IMR-90 (cell line): ENCODE data around the gene PPP1R13L. TPM values are rescaled to one million over a fixed set of nuclear protein-coding genes. Genes with fewer than 3 reads are reported as not detected.

Source experiments
- ATAC-seq: fragments of 200-7000 bp; cut with Tn5 transposase; 2 replicates; pipeline ENCODE4 v1.9.1; 2020; ENCODE audit warnings: low read depth, mild to moderate bottlenecking, moderate library complexity
- BruUV-seq: library from RNA; stranded (reverse); fragments of 400-500 nt; replicated peaks from 2 replicates; lab custom pipeline; 2021; lab: Mats Ljungman, UMichigan
- CTCF ChIA-PET: fragments of 300-600 bp; formaldehyde crosslinking; extraction: SDS; loops from one replicate; lab custom pipeline; 2021; ENCODE audit warnings: antibody characterized with exemption; lab: Yijun Ruan, JAX
- POLR2A ChIA-PET: fragments of 300-600 bp; sonication (Branson Sonifier 250); formaldehyde crosslinking; loops from one replicate; lab custom pipeline; 2022; ENCODE audit warnings: antibody characterized with exemption; ENCODE audit not compliant: unreplicated experiment; lab: Charles Lee
- DNase-seq: peaks from one replicate; pipeline ENCODE4 v3.0.0; 2013
- H2AFZ ChIP-seq: replicated peaks from 2 replicates; pipeline ENCODE3; 2013; ENCODE audit warnings: low read length, mild to moderate bottlenecking; ENCODE audit not compliant: poor library complexity
- H2AK5ac ChIP-seq: 2 replicates; pipeline ENCODE4 v1.6.1; 2013; ENCODE audit warnings: low read depth, low read length, inconsistent platforms
- H2AK9ac ChIP-seq: replicated peaks from 2 replicates; pipeline ENCODE3; 2013; ENCODE audit warnings: mild to moderate bottlenecking, low read depth, low read length, moderate library complexity; ENCODE audit not compliant: poor library complexity
- H2BK120ac ChIP-seq: 2 replicates; pipeline ENCODE4 v1.6.1; 2013; ENCODE audit warnings: low read depth, low read length, inconsistent platforms
- H2BK15ac ChIP-seq: 3 replicates; pipeline ENCODE4 v1.6.1; 2013; ENCODE audit warnings: low read depth, low read length, inconsistent platforms
- H2BK20ac ChIP-seq: 2 replicates; pipeline ENCODE4 v1.6.1; 2013; ENCODE audit warnings: low read depth, mild to moderate bottlenecking, inconsistent platforms, low read length, moderate library complexity
- H2BK5ac ChIP-seq: 2 replicates; pipeline ENCODE4 v1.6.1; 2013; ENCODE audit warnings: mild to moderate bottlenecking, low read depth, low read length, inconsistent platforms; ENCODE audit not compliant: poor library complexity, severe bottlenecking
- H3K14ac ChIP-seq: replicated peaks from 2 replicates; pipeline ENCODE4 v1.6.1; 2013; ENCODE audit warnings: low read depth, low read length, inconsistent platforms
- H3K18ac ChIP-seq: 2 replicates; pipeline ENCODE4 v1.6.1; 2013; ENCODE audit warnings: low read depth, low read length, control low read depth
- H3K23ac ChIP-seq: 2 replicates; pipeline ENCODE4 v1.6.1; 2013; ENCODE audit warnings: low read depth, low read length, inconsistent platforms
- H3K27ac ChIP-seq: 2 replicates; pipeline ENCODE4 v1.5.1; 2013; ENCODE audit warnings: mild to moderate bottlenecking, control low read depth, low read length; ENCODE audit not compliant: insufficient read depth
- H3K27me3 ChIP-seq: 2 replicates; pipeline ENCODE4 v1.6.1; 2013; ENCODE audit warnings: low read length; ENCODE audit not compliant: control insufficient read depth, insufficient read depth
- H3K36me3 ChIP-seq: 2 replicates; pipeline ENCODE4 v1.6.1; 2013; ENCODE audit warnings: low read length, mixed read lengths; ENCODE audit not compliant: control insufficient read depth, insufficient read depth
- H3K4ac ChIP-seq: 2 replicates; pipeline ENCODE4 v1.6.1; 2013; ENCODE audit warnings: low read depth, low read length, inconsistent platforms
- H3K4me1 ChIP-seq: 2 replicates; pipeline ENCODE4 v1.6.1; 2013; ENCODE audit warnings: low read length, mixed read lengths; ENCODE audit not compliant: control insufficient read depth, insufficient read depth
- H3K4me2 ChIP-seq: 2 replicates; pipeline ENCODE4 v1.6.1; 2013; ENCODE audit warnings: low read depth, mild to moderate bottlenecking, control low read depth, low read length, moderate library complexity
- H3K4me3 ChIP-seq: 2 replicates; pipeline ENCODE4 v1.5.1; 2013; ENCODE audit warnings: low read depth, mild to moderate bottlenecking, control low read depth, low read length, moderate library complexity; ENCODE audit not compliant: insufficient read depth
- H3K56ac ChIP-seq: 2 replicates; pipeline ENCODE4 v1.6.1; 2013; ENCODE audit warnings: low read length, inconsistent platforms; ENCODE audit not compliant: insufficient read depth; ENCODE audit errors: extremely low read depth
- H3K79me1 ChIP-seq, 2 experiments: 2 replicates each; pipeline ENCODE4 v1.6.1; 2013; ENCODE audit warnings: low read length in 2 of 2, inconsistent platforms in 1 of 2, low read depth in 1 of 2
- H3K9ac ChIP-seq: 2 replicates; pipeline ENCODE4 v1.6.1; 2013; ENCODE audit warnings: low read depth, low read length, control low read depth
- H3K9me1 ChIP-seq: 2 replicates; pipeline ENCODE4 v1.6.1; 2013; ENCODE audit warnings: low read length, inconsistent platforms; ENCODE audit not compliant: insufficient read depth
- H3K9me3 ChIP-seq: 2 replicates; pipeline ENCODE4 v1.6.1; 2013; ENCODE audit warnings: low read length; ENCODE audit not compliant: control insufficient read depth, insufficient read depth
- H4K20me1 ChIP-seq: 2 replicates; pipeline ENCODE4 v1.6.1; 2013; ENCODE audit warnings: low read length, inconsistent platforms; ENCODE audit not compliant: insufficient read depth
- H4K5ac ChIP-seq: 2 replicates; pipeline ENCODE4 v1.6.1; 2013; ENCODE audit warnings: mild to moderate bottlenecking, low read depth, low read length, control low read depth
- H4K8ac ChIP-seq, 2 experiments: 2 replicates each; pipeline ENCODE4 v1.6.1; 2013; ENCODE audit warnings: low read depth in 2 of 2, low read length in 2 of 2, control low read depth in 1 of 2, inconsistent platforms in 1 of 2
- H4K91ac ChIP-seq: 2 replicates; pipeline ENCODE4 v1.6.1; 2013; ENCODE audit warnings: low read depth, low read length, inconsistent platforms; ENCODE audit not compliant: insufficient read depth
- BHLHE40 ChIP-seq: fragments of 150-350 bp; IDR thresholded peaks from 2 replicates; pipeline ENCODE4 v1.6.1; 2016; ENCODE audit warnings: mild to moderate bottlenecking, low read depth, low read length
- FOS ChIP-seq: fragments of 150-350 bp; IDR thresholded peaks from 2 replicates; pipeline ENCODE4 v1.6.1; 2016; ENCODE audit warnings: low read depth, low read length
- MAFK ChIP-seq: IDR thresholded peaks from 2 replicates; pipeline ENCODE4 v1.6.1; 2012; ENCODE audit warnings: low read depth, low read length, improper control_type of control experiment
- MAZ ChIP-seq: IDR thresholded peaks from 2 replicates; pipeline ENCODE4 v1.6.1; 2012; ENCODE audit warnings: low read depth, mild to moderate bottlenecking, low read length, improper control_type of control experiment, moderate library complexity, borderline replicate concordance
- MXI1 ChIP-seq: IDR thresholded peaks from 2 replicates; pipeline ENCODE4 v1.6.1; 2012; ENCODE audit warnings: low read depth, mild to moderate bottlenecking, low read length, moderate library complexity, borderline replicate concordance
- NFE2L2 ChIP-seq: fragments of 150-350 bp; IDR thresholded peaks from 2 replicates; pipeline ENCODE4 v1.6.1; 2016; ENCODE audit warnings: low read depth, mild to moderate bottlenecking, low read length
- POLR2A ChIP-seq: IDR thresholded peaks from 2 replicates; pipeline ENCODE4 v1.6.1; 2012; ENCODE audit warnings: mild to moderate bottlenecking, low read depth, low read length
- RAD21 ChIP-seq: IDR thresholded peaks from 2 replicates; pipeline ENCODE4 v1.6.1; 2012; ENCODE audit warnings: low read length, improper control_type of control experiment
- RCOR1 ChIP-seq: IDR thresholded peaks from 2 replicates; pipeline ENCODE4 v1.6.1; 2012; ENCODE audit warnings: mild to moderate bottlenecking, low read length, improper control_type of control experiment; ENCODE audit not compliant: insufficient replicate concordance
- RFX5 ChIP-seq: IDR thresholded peaks from 2 replicates; pipeline ENCODE4 v1.8.0; 2012; ENCODE audit warnings: low read depth, mild to moderate bottlenecking, low read length, moderate library complexity
- SMC3 ChIP-seq: fragments of 150-350 bp; IDR thresholded peaks from 2 replicates; pipeline ENCODE4 v1.6.1; 2016; ENCODE audit warnings: low read depth, mild to moderate bottlenecking, antibody characterized with exemption, low read length, moderate library complexity
- WGBS, 2 experiments: methylation state at CpG; one replicate each; pipeline versions ENCODE4 v1.1.5 to v1.1.7; 2013; ENCODE audit warnings: missing lambda C conversion rate in 2 of 2; ENCODE audit not compliant: insufficient read length in 1 of 2; ENCODE audit errors: extremely low coverage in 2 of 2; 5-methylcytosine and 5-hydroxymethylcytosine counted together
- dilution Hi-C: fragments of 300-500 bp; cut with HindIII; formaldehyde crosslinking; loops from one replicate; pipeline ENCODE4 v1.14.3; 2018; ENCODE audit warnings: low sequenced_read_pairs; ENCODE audit not compliant: unreplicated experiment
- in situ Hi-C: fragments of 300-500 bp; cut with MboI; formaldehyde crosslinking; loops from 3 replicates; pipeline ENCODE4 v1.14.3; 2019; ENCODE audit warnings: low sequenced_read_pairs, inconsistent platforms, mixed read lengths
- intact Hi-C: fragments of 100-400 bp; cut with micrococcal nuclease; formaldehyde crosslinking; loops from 2 replicates; pipeline ENCODE4 v1.10.0; 2022
- polyA plus RNA-seq, 3 experiments: library from polyadenylated mRNA; depleted of rRNA; stranded (reverse); fragments of >200 nt; gene quantifications; 2 replicates each; pipeline ENCODE4 v1.2.3, GENCODE V29; 2012; ENCODE audit warnings: low replicate concordance in 1 of 3
- total RNA-seq: library from RNA; depleted of rRNA; stranded (reverse); fragments of >200 nt; gene quantifications from 2 replicates; pipeline ENCODE4 v1.2.3, GENCODE V29; 2012

Gene PPP1R13L
- total and polyA plus RNA-seq, 2 of the 4 experiments (the other 2 are of a cell fraction): 3.0 to 13.3 TPM

DNA sequence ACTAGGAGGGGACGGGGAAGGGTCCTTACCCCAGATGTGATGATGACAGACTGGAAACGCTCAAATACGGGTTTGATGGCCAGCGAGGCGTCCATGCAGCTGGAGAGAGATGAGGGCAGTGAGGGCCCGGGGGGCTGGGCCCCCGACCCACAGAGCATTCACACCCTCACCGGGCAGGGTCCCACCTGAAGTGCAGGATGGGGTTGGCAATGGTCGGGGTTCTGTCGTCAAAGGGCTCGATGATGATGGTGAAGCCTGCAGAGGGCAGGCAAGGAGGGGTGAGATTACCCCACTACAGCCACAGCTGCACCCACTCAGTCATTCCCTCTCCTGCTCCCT lies 47.5 kb downstream of the PPP1R13L start:
- Histone ChIP-seq H2BK15ac (no peak overlapping the region), H3K4me3 (no peak overlapping the region), H2BK20ac (no peak overlapping the region), H3K9ac (no peak overlapping the region), H2AFZ (no peak overlapping the region), H3K4me2 (no peak overlapping the region), H4K20me1 (peaks cover 7% of the 10 kb centered on the region; the same call in 1 of the 2 replicates), H3K9me3 (no peaks in the 10 kb centered on the region), H3K36me3 (peaks cover 54% of the 10 kb centered on the region), H4K91ac (no peak overlapping the region), H3K9me1 (no peaks in the 10 kb centered on the region), H2AK5ac (no peak overlapping the region), H3K4me1 (no peaks in the 10 kb centered on the region), H3K56ac (no peak overlapping the region), H3K4ac (no peak overlapping the region), H2BK120ac (no peak overlapping the region), H3K14ac (no peak overlapping the region), H4K8ac (no peak overlapping the region), H2BK5ac (no peak overlapping the region), H2AK9ac (no peak overlapping the region), H3K23ac (no peak overlapping the region), H4K5ac (no peak overlapping the region), H3K27ac (no peak overlapping the region), H3K27me3 (no peaks in the 10 kb centered on the region), H3K18ac (no peak overlapping the region), H3K79me1 (peaks cover 3 to 15% of the 10 kb centered on the region in 2 experiments; a peak in 2 of 4 replicates)
- WGBS, 2 experiments: 83% methylated on average over 3 of the region's 11 CpGs; no CpG with 5 or more reads in 1 of the 2 experiments
- DNase-seq (no peak), ATAC-seq (no peak)
- BruUV-seq: no TSS peak
- TF ChIP-seq MXI1 (no peak), SMC3 (no peak), RFX5 (no peak), NFE2L2 (no peak), MAFK (no peak), RAD21 (no peak), POLR2A (no peak), FOS (no peak), BHLHE40 (no peak), MAZ (no peak), RCOR1 (no peak)
- dilution Hi-C loops: no loop called here
- intact Hi-C loops: no loop called here
- POLR2A ChIA-PET: no interaction called here
- in situ Hi-C loops: no loop called here
- CTCF ChIA-PET: no interaction called here
